LNCaP clone FGC (cell line): Measurements from ENCODE around the gene RFESD.

Source experiments
- DNase-seq: peaks from one replicate; pipeline ENCODE4 v3.0.0-alpha.2; 2011; ENCODE audit warnings: low read depth
- H3K4me3 ChIP-seq: 2 replicates; pipeline ENCODE4 v1.5.1; 2011; ENCODE audit warnings: mild to moderate bottlenecking, low read depth, low read length, control low read depth
- TF ChIP-seq, protein P1 (sequence below): IDR thresholded peaks from 2 replicates; pipeline ENCODE4 v1.5.1; 2012; ENCODE audit warnings: mild to moderate bottlenecking; ENCODE audit not compliant: control insufficient read depth, insufficient read depth; ENCODE audit errors: extremely low read depth

RFESD gene

DNA sequence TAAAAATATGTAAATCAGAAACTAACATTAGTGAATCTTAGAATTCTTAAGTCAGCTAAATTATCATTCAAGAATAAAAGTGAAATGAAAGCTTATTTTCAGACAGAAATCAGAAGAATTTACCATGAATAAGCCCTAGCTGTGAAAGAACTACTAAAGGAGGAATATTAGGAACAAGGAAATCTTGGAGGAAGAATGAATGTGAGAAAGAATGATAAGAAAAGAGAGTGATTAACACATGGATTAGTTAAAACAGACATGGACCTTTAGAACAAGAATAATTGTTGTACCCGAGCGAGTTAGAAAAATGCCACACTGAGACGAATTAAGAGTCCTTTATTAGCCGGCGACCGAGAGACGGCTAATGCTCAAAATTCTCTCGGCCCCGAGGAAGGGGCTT, 60.5 kb downstream of the RFESD start:
- H3K4me3 ChIP-seq = no peak overlapping the region
- DNase-seq = no peak
- TF ChIP-seq, protein P1, sequence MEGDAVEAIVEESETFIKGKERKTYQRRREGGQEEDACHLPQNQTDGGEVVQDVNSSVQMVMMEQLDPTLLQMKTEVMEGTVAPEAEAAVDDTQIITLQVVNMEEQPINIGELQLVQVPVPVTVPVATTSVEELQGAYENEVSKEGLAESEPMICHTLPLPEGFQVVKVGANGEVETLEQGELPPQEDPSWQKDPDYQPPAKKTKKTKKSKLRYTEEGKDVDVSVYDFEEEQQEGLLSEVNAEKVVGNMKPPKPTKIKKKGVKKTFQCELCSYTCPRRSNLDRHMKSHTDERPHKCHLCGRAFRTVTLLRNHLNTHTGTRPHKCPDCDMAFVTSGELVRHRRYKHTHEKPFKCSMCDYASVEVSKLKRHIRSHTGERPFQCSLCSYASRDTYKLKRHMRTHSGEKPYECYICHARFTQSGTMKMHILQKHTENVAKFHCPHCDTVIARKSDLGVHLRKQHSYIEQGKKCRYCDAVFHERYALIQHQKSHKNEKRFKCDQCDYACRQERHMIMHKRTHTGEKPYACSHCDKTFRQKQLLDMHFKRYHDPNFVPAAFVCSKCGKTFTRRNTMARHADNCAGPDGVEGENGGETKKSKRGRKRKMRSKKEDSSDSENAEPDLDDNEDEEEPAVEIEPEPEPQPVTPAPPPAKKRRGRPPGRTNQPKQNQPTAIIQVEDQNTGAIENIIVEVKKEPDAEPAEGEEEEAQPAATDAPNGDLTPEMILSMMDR = no peak
